Left ventricle myocardium superior (tissue), 1 donor: ENCODE measurements around the gene ZMPSTE24. TPM values are rescaled to one million over a fixed set of nuclear protein-coding genes. Genes with fewer than 3 reads are reported as not detected.
A peak's percentile ranks its signal among the peaks of the same experiment; 100 is the strongest.

ENCODE experiments used
- ATAC-seq: fragments of 200-7000 bp; cut with Tn5 transposase; one replicate; pipeline ENCODE4 v1.9.1; 2020; ENCODE audit warnings: mild to moderate bottlenecking, moderate library complexity
- DNase-seq: peaks from one replicate; pipeline ENCODE4 v3.0.0-alpha.2; 2020
- intact Hi-C: fragments of 100-400 bp; cut with micrococcal nuclease; formaldehyde crosslinking; loops from one replicate; pipeline ENCODE4 v1.11.0; 2022
- total RNA-seq: library from RNA; stranded (reverse); fragmentation: NEBNext Ultra II Directional; extraction: Animal tissue kit (Norgen Biotek cat#: 25700); gene quantifications from one replicate; pipeline ENCODE4 v1.2.1, GENCODE V29; 2021
- donor health status: DM: no; HTN: yes; CAD: no; lungs with severe emphysema.

Gene ZMPSTE24
- total RNA-seq, 1 donor from 2014 or later, result 33.5 TPM

- intact Hi-C loops, result no loop called here
- ATAC-seq, result no peak
These were observed 43.0 kb downstream of the ZMPSTE24 start for GRCh38 chr1:40301066-40301465.

GRCh38 chr1:40301541-40302299, 43.7 kb downstream of the ZMPSTE24 start:
- ATAC-seq (no peak), DNase-seq (no peak)
- intact Hi-C loops, result no loop called here

More at GRCh38 chr1:40301066-40301465, 43.0 kb downstream of the ZMPSTE24 start:
- DNase-seq, result no peak

GRCh38 chr1:40302475-40302874, 44.4 kb downstream of the ZMPSTE24 start:
- ATAC-seq (no peak), DNase-seq (no peak)
- intact Hi-C loops, result no loop called here

DNA sequence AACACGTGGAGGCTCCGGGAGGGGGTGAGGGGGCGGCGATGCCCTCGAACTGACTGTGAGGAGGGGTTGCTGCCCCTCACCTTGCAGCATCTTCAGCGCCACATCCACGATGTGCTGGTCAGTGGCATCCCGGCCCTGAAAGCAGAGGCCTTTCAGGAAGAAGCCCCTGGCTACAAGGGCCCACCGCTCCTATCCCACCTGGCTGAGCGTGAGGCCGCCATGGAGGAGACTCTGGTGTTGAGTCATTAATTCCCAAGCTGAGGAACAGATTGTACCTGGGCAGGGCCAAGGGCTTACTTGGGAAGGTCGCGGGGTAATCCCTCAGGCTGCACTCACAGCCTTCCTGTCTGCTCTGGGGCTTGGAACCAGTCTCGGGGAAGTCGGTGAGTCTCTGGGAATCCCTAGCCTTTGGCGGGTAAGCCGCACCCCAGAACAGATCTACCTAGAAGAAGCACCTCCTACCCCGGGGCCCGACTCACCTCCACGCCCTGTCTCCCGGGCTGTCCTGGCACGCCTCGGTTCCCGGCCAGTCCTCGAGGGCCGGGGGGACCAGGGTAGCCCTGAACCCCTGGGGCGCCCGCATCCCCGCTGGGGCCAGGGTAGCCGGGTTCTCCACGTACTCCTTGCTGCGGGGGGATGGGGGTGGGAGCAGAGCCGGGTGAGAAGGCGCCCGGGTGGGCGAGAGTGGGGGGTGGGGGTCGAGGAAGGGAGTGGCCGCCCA, 45.2 kb downstream of the ZMPSTE24 start:
- intact Hi-C loops, result no loop called here
- no peak for ATAC-seq
- DNase-seq, result no peak

GRCh38 chr1:40303790-40304189, 45.8 kb downstream of the ZMPSTE24 start:
- intact Hi-C loops, result no loop called here
- ATAC-seq (no peak), DNase-seq (no peak)

- intact Hi-C loops, result no loop called here
- ATAC-seq, result no peak
- no peak for DNase-seq
These were observed 47.4 kb downstream of the ZMPSTE24 start for GRCh38 chr1:40305451-40305850.

DNA sequence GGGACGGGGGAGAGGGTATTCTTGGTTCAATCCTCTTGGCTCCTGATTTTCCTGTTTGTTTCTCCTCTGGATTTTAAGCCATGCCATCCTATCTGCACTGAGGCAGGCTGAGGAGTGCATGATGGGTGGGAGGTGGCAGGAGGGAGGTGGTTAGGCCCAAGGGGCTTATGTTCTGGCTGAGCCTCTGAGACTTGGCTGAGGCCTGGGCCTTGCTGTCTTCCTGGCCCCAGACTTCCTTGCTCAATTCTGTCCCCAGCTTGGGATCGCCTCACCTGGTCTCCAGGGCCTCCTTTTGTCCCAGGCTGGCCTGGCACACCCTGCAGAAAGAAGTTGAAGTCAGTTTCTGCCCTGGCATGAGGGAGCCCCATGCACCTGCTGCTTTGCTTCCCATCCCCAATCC, 47.8 kb downstream of the ZMPSTE24 start:
- no peak for DNase-seq
- intact Hi-C loops, result no loop called here
- no peak for ATAC-seq

DNA sequence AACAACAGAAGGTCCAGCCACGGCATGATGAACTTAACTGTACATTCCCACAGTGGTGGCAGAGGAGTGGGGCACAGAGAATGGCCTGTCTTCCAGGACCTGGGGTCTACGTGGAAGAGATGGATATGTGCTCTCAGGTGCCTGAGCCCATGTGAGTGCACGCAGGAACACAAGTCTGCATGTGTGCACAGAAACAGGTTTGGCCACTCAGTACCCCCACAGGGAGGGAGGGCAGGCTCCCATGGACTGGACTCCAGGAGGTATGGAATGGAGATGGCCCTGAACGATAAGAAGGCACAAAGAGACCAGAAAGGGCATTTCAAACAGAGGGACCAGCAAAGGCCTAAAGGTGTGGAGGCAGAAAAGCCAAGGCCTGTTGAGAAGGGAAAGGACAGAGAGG, 48.3 kb downstream of the ZMPSTE24 start:
- no peak for DNase-seq
- ATAC-seq, result no peak
- intact Hi-C loops, result no loop called here

DNA sequence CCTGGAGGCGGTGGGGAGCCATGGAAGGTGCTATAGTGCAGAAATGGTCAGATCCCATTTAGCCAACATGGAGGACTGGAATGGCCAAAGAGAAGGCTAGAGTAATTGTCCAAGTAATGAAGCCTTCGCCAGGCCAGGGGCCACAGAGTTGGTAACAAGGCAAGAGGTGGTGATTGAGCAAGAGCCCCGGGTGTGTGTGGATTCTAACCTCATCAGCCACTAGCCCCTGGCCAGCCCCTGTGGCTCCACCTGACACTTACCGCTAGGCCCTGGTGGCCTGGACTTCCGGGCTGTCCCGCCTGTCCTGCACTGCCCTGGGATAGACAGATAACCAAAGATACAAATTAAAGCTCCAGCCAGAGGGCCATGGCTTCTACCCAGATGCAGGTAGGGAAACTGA, 49.1 kb downstream of the ZMPSTE24 start:
- DNase-seq, result no peak
- ATAC-seq, result no peak
- intact Hi-C loops, result no loop called here

DNA sequence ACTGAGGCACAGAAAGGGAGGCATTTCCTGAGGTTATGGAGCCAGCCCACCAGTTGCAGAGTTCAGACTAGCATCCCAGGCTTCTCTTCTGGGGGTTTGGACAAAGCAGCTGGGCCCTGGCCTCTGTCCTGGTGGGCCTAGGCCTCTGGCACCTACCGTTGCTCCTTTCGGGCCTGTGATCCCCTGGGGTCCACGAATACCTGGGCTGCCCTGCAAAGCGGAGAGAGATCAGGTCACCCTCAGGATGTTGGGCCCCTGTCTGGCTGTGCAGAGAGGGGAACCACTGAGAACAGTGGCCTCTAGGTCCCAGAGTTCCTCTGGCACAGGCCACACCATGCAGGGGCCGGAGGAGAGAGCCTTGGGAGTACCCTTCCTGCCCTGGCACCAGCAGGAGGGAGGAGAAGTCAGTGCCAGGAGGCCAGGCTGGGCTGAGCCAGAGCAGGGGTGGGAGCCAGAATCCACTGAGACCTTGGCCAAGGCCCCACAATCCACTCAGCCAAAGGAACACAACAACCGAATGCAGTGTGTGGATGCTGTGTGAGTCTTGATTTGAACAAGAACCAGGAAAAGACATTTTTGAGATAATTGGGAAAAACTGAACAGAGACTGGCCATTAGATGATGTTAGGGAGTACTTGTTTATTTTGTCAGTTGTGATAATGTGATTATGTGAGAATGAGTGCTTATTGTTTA, 50.1 kb downstream of the ZMPSTE24 start:
- intact Hi-C loops, result no loop called here
- ATAC-seq, result peak; percentile 91
- peak; percentile 68 for DNase-seq

GRCh38 chr1:40309374-40310128, 51.5 kb downstream of the ZMPSTE24 start:
- no peak for DNase-seq
- no peak for ATAC-seq
- intact Hi-C loops, result no loop called here

GRCh38 chr1:40310129-40310461, 52.1 kb downstream of the ZMPSTE24 start:
- ATAC-seq (no peak), DNase-seq (no peak)
- intact Hi-C loops, result no loop called here

DNA sequence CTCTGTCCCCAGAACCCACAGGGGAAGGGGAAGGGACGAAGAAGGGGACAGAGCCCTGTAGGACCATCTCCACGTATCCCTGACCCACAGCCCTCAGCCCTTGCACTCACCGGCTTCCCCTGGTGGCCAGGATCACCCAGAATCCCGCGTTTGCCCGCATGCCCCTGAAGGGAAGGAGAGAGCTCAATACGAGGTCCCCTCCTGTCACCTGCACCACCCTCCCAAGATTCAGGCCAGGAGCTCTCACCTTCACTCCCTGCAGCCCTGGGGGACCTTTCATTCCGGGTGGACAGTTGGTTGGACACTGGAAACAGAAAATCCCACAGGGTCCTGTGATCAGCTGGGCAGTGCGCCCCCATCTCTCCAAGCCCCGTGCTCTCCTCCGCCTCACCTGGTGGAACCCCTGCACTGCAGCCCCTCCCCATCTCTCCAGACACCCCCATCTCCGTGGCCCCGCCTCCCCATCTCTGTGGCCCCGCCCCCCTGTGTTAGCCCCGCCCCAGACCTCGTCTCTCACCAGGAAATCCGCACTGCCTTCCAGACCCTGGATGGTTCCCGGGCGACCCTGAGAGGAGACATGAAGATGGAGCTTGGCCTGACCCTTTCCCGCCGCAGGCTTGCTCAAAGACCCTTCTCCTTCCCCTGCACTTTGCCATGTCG, 53.1 kb downstream of the ZMPSTE24 start:
- DNase-seq (no peak), ATAC-seq (no peak)
- intact Hi-C loops, result no loop called here

GRCh38 chr1:40311692-40312091, 53.7 kb downstream of the ZMPSTE24 start:
- no peak for DNase-seq
- intact Hi-C loops, result no loop called here
- ATAC-seq, result no peak

- ATAC-seq (no peak), DNase-seq (peak; percentile 50)
- intact Hi-C loops, result no loop called here
These were observed 54.5 kb downstream of the ZMPSTE24 start for GRCh38 chr1:40312238-40313205.

GRCh38 chr1:40313329-40313957, 55.4 kb downstream of the ZMPSTE24 start:
- intact Hi-C loops, result no loop called here
- ATAC-seq (no peak), DNase-seq (no peak)

- DNase-seq, result no peak
- ATAC-seq, result no peak
- intact Hi-C loops, result no loop called here
These were observed 56.1 kb downstream of the ZMPSTE24 start for GRCh38 chr1:40313958-40314720.
